Tibial nerve (tissue), 4 donors: ENCODE data around the gene RAB27B.

Source experiments
- EP300 ChIP-seq, 2 donors: sonication (generic); formaldehyde crosslinking; IDR thresholded peaks; one replicate each; pipeline ENCODE4 v1.6.1; 2017; ENCODE audit warnings: antibody characterized with exemption in 2 of 2, mild to moderate bottlenecking in 1 of 2
- TF ChIP-seq, protein P1 (sequence below), 5 experiments: fragments of 200-600 bp in 3 of 5; fragments of 450-650 bp in 2 of 5; sonication (generic) in 3 of 5; IDR thresholded peaks; one replicate each; pipeline ENCODE4 v1.5.1; 2016 to 2019; ENCODE audit warnings: antibody characterized with exemption in 5 of 5, mild to moderate bottlenecking in 3 of 5, moderate library complexity in 2 of 5

- no peak for TF ChIP-seq EP300 (IDR thresholded peaks at IDR 0.05)
- TF ChIP-seq, protein P1, sequence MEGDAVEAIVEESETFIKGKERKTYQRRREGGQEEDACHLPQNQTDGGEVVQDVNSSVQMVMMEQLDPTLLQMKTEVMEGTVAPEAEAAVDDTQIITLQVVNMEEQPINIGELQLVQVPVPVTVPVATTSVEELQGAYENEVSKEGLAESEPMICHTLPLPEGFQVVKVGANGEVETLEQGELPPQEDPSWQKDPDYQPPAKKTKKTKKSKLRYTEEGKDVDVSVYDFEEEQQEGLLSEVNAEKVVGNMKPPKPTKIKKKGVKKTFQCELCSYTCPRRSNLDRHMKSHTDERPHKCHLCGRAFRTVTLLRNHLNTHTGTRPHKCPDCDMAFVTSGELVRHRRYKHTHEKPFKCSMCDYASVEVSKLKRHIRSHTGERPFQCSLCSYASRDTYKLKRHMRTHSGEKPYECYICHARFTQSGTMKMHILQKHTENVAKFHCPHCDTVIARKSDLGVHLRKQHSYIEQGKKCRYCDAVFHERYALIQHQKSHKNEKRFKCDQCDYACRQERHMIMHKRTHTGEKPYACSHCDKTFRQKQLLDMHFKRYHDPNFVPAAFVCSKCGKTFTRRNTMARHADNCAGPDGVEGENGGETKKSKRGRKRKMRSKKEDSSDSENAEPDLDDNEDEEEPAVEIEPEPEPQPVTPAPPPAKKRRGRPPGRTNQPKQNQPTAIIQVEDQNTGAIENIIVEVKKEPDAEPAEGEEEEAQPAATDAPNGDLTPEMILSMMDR (IDR thresholded peaks at IDR 0.05), result no peak
Observed at GRCh38 chr18:54905629-54906028, 77.4 kb downstream of the RAB27B start.
